Activated naive CD4-positive, alpha-beta T cell treated with anti-CD3 and anti-CD28 coated beads, Interleukin-2, amount 50 U/mL, for 16 hours (primary cell): Measurements from ENCODE around the gene HDAC1.
"Not testable (repeated sequence)": the region's sequence is repeated elsewhere in the genome, so short reads cannot be mapped to it uniquely, and the experiment has no call there.

Source experiments
- DNase-seq: peaks from one replicate; pipeline ENCODE4 v3.0.0-alpha.2; 2020

The HDAC1 gene

DNA sequence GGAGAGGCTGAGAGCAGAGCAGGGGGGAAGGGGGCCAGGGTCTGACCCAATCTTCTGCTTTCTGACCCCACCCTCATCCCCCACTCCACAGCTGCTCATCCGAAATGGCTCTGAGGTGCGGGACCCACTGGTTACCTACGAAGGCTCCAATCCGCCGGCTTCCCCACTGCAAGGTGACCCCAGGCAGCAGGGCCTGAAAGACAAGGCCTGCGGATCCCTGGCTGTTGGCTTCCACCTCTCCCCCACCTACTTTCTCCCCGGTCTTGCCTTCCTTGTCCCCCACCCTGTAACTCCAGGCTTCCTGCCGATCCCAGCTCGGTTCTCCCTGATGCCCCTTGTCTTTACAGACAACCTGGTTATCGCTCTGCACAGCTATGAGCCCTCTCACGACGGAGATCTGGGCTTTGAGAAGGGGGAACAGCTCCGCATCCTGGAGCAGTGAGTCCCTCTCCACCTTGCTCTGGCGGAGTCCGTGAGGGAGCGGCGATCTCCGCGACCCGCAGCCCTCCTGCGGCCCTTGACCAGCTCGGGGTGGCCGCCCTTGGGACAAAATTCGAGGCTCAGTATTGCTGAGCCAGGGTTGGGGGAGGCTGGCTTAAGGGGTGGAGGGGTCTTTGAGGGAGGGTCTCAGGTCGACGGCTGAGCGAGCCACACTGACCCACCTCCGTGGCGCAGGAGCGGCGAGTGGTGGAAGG is 17.1 kb upstream of the HDAC1 start:
- DNase-seq: no peak

DNA sequence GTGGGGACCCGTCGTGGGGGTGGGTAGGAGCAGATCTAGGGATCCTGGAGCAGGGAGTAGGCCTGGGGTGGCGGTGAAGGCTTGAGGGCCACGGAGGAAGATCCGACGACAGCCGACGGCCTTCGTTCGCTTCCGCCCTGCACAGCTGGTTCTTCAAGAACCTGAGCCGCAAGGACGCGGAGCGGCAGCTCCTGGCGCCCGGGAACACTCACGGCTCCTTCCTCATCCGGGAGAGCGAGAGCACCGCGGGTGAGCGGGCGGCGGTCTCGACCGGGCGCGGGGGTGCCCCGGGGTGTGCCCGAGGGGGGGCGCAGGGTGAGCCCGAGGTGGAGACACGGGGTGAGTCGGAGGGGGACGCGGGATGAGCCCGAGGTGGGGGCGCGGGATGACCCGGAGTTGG is 16.5 kb upstream of the HDAC1 start:
- DNase-seq: no peak

DNA sequence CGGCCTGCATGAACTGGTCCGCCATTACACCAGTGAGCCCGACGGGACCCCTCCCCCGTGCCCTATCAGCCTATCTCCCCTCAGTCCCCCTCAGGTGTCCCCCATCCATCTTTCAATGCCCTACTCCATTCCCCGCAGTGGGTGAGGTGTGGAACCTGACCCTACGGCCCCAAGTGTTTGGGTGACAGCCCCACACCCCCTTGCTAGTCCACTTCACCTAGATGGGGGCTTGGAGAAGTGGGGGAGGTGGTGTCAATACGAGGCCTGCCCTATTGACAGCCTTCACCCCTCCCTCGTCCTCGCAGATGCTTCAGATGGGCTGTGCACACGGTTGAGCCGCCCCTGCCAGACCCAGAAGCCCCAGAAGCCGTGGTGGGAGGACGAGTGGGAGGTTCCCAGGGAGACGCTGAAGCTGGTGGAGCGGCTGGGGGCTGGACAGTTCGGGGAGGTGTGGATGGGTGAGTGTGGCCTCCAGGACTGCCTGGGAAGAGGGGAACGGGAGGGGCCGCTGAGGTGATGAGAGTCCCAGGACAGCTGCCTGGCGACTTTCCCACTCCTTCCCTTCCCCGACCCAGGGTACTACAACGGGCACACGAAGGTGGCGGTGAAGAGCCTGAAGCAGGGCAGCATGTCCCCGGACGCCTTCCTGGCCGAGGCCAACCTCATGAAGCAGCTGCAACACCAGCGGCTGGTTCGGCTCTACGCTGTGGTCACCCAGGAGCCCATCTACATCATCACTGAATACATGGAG is 15.7 kb upstream of the HDAC1 start:
- no peak for DNase-seq

DNA sequence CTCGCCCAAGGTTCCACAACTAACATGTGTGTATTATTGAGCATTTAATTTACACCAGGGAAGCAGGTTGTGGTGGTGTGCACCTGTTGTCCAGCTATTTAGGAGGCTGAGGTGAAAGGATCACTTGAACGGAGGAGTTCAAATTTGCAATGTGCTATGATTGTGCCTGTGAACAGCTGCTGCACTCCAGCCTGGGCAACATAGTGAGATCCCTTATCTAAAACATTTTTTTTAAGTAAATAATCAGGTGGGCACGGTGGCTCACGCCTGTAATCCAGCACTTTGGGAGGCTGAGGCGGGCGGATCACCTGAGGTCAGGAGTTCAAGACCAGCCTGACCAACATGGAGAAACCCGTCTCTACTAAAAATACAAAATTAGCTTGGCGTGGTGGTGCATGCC is 7.1 kb upstream of the HDAC1 start:
- DNase-seq: not testable (repeated sequence)

DNA sequence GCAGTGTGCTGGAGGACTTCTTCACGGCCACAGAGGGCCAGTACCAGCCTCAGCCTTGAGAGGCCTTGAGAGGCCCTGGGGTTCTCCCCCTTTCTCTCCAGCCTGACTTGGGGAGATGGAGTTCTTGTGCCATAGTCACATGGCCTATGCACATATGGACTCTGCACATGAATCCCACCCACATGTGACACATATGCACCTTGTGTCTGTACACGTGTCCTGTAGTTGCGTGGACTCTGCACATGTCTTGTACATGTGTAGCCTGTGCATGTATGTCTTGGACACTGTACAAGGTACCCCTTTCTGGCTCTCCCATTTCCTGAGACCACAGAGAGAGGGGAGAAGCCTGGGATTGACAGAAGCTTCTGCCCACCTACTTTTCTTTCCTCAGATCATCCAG is 6.2 kb upstream of the HDAC1 start:
- DNase-seq: no peak

DNA sequence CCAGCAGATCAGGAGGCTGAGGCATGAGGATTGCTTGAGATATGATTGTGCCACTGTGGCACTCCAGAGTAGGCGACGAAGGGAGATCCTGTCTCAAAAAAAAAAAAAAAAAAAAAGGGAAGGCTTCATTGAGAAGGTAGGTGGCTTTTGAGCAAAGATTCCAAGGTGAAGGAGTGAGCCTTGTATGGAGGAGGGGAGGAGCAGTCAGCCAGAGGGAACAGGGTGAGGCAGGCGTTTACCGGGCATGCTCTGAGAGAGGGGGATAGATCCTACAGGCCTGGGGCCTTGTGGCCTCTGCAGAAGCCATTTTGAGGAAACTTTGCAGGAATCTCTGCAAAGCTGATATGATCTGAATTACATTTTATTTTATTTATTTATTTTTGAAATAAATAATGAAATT is 5.1 kb upstream of the HDAC1 start:
- DNase-seq: no peak

DNA sequence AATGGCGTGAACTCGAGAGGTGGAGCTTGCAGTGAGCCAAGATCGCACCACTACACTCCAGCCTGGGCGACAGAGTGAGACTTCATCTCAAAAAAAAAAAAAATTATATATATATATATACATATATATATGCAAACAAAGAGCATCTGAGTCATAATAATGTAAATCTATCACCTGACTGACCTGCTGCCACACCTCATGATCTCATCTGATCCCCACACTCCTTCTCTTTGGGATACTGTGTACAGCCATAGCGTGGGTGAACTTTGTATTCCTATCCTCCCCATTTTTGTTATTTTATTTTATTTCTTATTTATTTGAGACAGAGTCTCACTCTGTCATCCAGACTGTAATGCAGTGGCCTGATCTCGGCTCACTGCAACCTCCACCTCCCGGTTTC is 2.6 kb upstream of the HDAC1 start:
- DNase-seq: no peak

DNA sequence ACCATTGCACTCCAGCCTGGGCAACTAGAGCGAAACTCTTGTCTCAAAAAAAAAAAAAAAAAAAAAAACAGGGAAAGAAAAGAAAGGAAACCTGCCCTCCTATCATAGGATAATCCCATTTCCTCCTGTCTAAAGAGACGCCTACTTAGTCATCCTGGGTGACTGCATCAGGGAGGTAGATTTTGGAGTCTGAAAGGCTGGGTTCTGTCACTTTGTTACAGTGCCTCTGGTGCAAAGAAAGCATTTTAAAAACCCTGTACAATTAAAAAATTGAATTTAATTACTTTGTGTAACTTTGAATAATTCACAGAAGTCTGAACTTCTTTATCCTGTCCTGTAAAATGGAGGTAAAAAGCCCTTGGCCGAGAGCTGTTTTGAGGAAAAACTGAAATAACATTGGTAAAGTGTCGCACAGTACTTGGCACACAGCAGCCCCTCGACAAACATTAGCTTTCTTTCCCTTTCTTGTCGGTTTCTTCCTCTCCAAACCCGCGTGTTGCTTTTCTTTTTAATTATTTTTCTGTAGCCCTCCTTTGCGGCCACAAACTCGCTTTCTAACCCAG is 657 bp upstream of the HDAC1 start:
- DNase-seq: no peak

DNA sequence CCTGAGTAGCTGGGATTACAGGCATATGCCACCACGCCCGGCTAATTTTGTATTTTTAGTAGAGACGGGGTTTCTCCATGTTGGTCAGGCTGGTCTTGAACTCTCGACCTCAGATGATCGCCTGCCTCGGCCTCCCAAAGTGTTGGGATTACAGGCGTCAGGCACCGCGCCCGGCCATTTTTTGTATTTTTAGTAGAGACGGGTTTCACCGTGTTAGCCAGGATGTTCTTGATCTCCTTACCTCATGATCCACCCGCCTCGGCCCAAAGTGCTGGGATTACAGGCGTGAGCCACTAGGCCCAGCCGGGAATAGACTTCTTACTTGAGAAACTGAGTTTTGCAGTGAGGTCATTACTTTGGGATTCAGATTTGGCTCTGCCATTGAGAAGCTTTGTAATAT is 6.3 kb downstream of the HDAC1 start:
- not testable (repeated sequence) for DNase-seq

DNA sequence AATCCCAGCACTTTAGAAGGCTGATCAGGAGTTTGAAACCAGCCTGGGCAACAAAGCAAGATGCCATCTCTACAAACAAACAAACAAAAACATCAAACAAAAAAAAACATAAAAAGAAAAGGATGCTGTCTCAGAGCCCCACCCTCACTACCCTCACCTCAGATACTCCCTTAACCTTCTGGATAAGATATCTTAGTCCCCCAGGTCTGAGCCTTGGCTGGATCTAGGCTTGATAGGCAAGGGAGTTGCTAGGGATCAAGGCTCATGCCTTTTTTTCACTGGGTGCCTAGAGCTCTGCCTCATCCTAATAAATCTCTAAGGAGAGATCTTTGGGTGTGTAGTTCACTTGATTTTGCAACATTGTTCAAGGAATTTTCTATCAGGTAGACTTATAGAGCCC is 7.4 kb downstream of the HDAC1 start:
- DNase-seq: no peak

DNA sequence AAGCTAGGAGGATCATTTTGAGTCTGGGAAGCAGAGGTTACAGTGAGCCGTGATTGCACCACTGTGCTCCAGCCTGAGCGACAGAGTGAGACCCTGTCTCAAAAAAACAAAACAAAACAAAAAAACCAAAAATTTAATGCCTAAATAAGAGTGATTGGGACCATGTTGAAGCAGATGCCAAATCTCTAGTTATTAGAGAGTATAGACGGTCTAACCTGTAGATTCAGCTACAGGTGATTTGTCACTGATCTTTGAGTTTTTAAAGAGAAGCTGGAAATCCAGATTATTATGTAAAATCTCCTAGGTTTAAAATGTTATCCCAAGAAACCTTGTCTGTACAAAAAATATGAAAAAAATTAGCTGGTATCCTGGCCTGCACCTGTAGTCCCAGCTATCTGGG is 11.5 kb downstream of the HDAC1 start:
- DNase-seq: no peak

DNA sequence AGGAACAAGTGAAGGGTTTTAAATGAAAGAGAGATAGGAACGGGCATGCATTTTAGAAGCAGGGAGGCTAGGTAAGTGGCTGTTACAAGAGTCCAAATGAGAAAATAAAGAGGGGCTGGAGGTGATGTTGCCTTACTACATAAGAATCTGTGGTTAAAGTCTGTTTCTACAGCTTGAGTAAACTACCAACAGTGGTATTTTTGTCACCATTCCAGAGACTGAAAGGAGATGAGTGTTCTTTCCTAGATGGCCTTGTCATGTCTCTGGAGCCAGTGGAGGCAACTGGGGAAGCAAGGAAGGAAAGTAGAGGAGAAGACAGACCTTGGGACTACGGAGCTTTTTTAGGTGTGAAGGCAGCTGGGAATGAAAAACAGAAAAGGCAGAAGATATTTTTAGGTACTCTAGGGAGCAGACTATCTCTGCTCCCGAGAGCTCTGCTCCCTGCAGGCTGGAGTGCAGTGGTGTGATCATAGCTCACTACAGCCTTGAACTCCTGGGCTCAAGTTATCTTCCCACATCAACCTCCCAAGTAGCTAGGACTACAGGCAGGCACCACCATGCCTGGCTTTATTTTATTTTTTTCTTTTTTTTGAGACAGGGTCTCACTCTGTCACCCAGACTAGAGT is 12.2 kb downstream of the HDAC1 start:
- DNase-seq: no peak

DNA sequence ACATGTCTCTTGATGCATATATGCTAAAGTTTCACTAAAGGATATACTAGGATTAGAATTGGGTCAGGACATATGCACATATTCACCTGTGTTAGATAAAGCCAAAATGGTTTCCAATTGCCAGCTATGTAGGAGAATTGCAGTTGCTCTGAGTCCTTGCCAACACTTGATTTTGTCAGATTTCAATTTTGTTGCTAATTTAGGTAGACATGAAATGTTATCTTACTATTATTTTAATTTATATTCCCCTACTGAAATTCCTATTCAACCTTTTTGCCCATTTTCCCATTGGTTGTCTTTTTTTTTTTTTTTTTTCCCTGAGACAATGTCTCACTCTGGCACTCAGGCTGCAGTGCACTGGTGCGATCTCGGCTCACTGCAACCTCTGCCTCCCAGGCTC is 13.4 kb downstream of the HDAC1 start:
- no peak for DNase-seq

DNA sequence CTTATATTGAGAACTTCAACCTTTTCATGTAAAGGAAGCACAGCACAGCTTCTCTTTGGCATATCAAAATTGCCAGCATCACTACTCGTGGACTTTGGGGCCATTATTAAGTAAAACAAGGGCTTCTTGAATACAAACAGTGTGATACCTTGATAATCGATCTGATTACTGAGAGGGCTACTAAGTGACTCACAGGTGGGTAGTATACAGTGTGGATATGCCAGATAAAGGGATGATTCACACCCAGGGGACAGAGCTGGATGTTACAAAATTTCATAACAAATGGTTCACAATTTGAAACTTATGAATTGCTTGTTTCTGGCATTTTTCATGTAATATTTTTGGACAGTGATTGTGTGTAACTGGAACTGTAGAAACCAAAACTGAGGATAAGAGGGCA is 15.4 kb downstream of the HDAC1 start:
- no peak for DNase-seq

DNA sequence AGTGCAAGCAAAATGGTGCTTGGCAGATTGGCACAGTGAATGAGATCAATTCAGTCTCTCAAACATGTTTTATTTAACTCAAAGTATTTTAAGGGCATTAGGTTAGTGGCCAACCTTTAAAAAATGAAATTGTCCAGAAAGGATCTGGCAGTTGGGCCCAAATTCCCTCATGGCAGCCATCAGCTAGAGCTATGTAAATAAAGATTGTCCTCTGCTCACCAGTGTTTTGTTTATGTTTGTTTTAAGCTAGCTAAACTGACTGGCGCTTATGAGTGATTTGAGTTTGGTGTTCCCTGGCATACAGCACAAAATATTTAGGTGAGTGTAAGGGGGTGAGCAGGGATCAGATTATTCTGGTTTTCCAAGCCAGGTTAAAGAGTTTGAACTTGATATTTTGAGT is 18.1 kb downstream of the HDAC1 start:
- no peak for DNase-seq

DNA sequence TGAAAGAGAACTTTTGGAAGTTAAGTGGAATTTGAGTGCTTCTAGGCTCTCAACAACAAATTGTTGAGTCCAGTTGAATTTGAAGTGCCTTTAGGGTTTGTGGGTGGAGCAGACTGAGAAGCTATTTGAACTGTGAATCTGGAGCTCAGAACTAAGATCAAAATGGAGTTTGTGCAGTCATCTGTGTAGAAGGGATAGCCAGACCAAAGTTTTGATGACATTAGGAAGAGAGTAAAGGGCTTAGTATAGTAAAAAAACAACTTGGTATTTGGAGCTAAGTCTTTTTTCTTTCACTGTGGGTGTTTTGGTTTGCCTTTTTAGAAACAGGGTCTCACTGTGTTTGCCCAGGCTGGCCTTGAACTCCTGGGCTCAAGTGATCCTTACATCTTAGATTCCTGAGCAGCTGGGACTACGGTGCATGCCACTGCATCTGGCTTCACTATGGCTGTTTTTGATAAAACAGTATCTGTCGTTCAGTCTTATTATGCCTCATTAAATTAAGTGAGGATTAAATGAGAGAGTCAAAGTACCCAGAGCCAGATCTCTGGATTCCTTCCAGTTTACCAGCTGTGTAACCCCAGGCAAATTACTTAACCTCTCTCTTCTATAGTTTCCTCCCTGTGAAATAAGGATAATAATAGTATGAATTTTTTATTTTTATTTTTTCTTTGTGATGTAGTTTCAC is 20.0 kb downstream of the HDAC1 start:
- DNase-seq: no peak

DNA sequence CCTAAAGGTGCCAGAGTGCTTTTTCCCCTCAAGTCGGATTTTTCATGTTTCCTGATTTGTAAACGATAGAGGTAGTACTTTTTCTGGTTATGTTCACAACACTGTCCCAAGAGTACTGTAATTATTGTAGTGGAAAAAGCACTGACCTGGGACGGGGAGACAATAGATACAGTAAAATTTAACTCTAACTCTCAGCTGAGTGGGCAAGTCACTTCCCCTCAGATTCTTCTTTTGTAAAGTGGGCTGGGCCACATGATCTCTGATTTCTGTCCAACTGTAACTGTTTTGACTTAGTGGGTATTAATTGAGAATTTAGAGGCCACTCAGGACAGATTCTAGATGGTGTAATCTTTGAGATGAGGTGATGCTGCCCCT is 25.0 kb downstream of the HDAC1 start:
- no peak for DNase-seq

DNA sequence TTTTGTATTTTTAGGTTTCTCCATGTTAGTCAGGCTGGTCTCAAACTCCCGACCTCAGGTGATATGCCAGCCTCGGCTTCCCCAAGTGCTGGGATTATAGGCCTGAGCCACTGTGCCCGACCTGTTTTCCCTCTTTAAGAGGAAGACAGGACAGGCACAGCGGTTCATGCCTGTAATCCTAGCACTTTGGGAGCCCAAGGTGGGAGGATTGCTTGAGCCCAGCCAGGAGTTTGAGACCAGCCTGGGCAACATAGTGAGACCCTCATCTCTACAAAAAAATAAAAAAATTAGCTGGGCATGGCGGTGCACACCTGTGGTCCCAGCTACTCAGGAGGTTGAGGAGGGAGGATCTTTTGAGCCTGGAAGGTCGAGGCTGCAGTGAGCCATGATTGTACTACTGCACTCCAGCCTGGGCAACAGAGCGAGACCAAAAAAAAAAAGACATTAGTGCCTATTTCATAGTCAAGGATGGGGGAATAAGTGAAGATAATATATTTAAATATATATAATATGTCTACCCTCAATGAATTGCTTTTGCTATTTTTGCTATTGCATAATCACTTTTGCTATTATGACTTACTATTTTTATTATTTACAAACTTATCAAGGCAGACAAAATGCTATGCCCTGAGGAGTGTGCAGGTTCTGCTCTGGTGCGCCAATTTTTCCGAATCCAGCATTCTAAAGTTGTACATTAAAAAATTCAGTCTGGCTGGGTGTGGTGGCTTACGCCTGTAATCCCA is 26.4 kb downstream of the HDAC1 start:
- no peak for DNase-seq

DNA sequence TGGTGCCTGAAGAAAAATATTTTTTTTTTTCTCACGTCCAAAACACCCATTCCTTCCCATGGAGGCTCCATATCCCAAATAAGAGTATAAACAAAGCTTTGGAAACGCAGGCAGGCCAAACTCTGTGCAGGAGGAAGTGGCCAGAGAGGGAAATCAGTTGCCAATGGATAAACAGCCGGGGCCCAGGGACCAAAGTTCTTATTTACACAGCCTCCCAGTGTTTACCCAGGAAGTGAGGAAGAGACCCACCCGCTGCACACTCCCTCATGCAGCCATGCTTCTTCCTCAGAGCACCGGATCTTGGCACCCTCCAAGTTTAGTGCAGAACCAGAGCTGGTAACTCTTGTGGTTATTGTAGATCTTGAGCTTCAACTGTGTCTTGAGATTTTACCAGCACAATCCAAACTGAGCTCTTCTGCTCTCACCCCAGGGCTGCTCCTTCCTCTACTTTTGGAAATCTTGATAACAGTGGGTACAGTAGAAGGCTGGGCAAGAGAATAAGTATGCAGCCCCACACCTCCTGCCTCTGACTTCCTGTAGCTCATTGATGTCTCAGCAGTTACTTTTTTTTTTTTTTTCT is 29.9 kb downstream of the HDAC1 start:
- DNase-seq: no peak

DNA sequence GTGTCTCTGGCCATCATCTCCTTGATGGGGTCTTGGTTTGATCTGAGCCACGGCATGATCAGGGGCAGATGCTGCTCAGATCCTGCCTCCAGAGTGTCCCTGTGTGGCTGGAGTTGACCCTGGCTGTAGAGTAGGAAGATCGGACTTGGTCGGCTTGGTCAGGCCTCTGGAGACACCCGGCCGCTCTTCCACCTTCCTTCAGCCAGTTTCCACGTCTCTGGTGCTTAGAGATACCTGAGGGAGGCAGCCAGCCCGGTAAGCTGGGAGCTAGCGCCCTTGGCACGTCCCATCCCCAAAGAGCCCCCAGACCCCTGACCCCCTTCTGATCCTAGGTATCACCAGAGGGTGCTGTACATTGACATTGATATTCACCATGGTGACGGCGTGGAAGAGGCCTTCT is 35.3 kb downstream of the HDAC1 start:
- DNase-seq: no peak

DNA sequence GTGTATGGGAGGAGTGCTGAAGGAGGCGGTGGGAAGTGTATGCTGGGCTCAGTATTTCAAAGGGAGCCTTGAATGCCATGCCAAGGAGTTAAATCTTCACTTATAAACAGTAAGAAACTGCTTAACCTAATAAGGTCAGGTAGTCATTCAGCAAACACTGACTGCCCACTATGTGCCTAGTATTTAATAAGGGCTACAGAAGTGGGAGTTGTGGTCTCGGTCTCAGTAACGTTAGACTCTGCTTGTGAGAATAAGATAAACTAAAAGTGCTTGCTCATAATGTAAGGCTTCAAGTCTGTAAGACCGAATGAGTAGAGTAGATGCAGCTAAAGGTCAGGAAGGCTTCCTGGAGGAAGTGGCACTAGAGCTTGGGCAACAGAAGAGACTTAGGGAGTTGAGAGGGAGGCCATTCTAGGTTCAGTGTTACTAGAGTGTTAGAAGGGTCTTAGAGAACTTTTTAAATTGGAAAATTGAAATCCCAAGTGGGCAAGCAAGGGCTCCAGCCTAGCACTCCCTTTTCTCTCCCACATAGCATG is 38.1 kb downstream of the HDAC1 start:
- no peak for DNase-seq

DNA sequence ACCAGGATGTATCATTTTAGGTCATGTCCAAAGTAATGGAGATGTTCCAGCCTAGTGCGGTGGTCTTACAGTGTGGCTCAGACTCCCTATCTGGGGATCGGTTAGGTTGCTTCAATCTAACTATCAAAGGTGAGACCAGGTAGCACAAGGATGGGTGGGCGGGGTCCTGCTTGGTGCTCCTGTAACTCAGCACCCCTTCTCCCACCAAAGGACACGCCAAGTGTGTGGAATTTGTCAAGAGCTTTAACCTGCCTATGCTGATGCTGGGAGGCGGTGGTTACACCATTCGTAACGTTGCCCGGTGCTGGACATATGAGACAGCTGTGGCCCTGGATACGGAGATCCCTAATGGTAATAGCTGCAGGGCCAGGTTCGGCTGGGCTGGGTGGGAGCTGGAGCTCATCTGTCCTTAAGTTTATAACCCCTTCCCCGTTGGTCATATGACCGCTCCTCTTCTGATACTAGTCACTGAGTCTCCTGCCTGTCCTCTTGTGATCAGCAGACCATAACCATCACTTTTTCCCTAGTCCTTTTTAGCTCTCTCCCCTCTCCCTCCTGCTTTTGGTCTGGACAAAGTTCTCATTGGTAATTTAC is 38.8 kb downstream of the HDAC1 start:
- DNase-seq: no peak
